SJCRH30 (cell line): ENCODE measurements around the gene PPP2R5C. TPM values are rescaled to one million over a fixed set of nuclear protein-coding genes. Genes with fewer than 3 reads are reported as not detected.

Experiments
- DNase-seq, 2 experiments: peaks; one replicate each; pipeline ENCODE4 v3.0.0-alpha.2; 2015 to 2020
- H3K27ac ChIP-seq: fragments of 250-450 bp; sonication (Bioruptor Pico); 2 replicates; pipeline ENCODE4 v1.5.1; 2020; ENCODE audit warnings: mild to moderate bottlenecking, moderate library complexity
- H3K27me3 ChIP-seq: fragments of 250-450 bp; sonication (Bioruptor Pico); 2 replicates; pipeline ENCODE4 v1.5.1; 2020; ENCODE audit warnings: mild to moderate bottlenecking, moderate library complexity
- H3K36me3 ChIP-seq: fragments of 250-450 bp; sonication (Bioruptor Pico); 2 replicates; pipeline ENCODE4 v1.5.1; 2020; ENCODE audit warnings: mild to moderate bottlenecking, moderate library complexity
- H3K4me1 ChIP-seq: fragments of 250-450 bp; sonication (Bioruptor Pico); 2 replicates; pipeline ENCODE4 v1.5.1; 2020; ENCODE audit warnings: mild to moderate bottlenecking, moderate library complexity
- H3K4me3 ChIP-seq: fragments of 250-450 bp; sonication (Bioruptor Pico); 2 replicates; pipeline ENCODE4 v1.5.1; 2020; ENCODE audit warnings: mild to moderate bottlenecking, moderate library complexity
- H3K9me3 ChIP-seq: fragments of 250-450 bp; sonication (Bioruptor Pico); replicated peaks from 2 replicates; pipeline ENCODE4 v1.5.1; 2020; ENCODE audit warnings: mild to moderate bottlenecking, moderate library complexity
- total RNA-seq: library from RNA; depleted of rRNA; stranded (reverse); fragments of >200 nt; shearing (Covaris generic); gene quantifications from 2 replicates; pipeline ENCODE4 v1.2.3, GENCODE V29; 2014

Gene PPP2R5C
- total RNA-seq, 1 experiment from 2014 or later = 161 TPM

DNA sequence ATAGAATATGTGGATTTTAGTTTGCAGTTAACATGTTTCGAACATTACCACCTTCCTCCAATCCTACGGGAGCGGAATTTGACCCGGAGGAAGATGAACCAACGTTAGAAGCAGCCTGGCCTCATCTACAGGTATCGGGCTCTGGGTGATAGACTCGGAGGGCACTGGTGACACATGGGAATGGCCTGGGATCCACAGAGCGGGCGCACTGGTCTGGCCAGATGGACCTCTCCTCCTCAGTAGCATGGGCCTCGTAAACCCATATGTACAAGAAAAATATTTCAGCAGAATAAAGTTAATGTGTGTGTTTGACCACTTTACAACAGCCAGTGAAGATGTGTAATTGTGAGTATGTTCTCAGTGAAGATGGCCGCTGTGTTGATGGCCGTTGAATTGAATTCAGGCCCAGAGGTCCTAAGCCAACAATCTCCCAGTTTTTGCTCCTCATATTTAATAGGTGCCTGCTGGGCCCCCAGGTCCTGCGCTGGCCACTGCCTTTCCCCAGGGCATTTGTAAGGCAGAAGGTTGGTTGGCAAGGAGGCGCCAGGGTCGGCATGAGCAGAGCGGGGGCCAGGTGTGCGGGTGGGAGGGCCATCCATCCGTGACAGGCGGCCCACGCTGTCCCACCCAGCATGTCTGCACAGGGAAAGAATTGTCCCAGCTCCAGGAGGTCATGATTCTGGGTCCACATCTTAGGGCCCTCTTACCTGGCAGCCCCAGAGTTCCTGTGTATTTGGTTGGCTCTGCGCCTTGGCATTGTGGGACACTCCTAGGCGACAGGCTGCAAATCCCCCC is 120.8 kb downstream of the PPP2R5C start:
- Histone ChIP-seq H3K4me1 (peaks cover 23% of the 10 kb centered on the region), H3K27ac (no peak overlapping the region), H3K9me3 (no peaks in the 10 kb centered on the region; the same call in 1 of the 2 replicates), H3K27me3 (no peaks in the 10 kb centered on the region), H3K4me3 (no peak overlapping the region), H3K36me3 (peaks cover 39% of the 10 kb centered on the region)
- DNase-seq = no peak

DNA sequence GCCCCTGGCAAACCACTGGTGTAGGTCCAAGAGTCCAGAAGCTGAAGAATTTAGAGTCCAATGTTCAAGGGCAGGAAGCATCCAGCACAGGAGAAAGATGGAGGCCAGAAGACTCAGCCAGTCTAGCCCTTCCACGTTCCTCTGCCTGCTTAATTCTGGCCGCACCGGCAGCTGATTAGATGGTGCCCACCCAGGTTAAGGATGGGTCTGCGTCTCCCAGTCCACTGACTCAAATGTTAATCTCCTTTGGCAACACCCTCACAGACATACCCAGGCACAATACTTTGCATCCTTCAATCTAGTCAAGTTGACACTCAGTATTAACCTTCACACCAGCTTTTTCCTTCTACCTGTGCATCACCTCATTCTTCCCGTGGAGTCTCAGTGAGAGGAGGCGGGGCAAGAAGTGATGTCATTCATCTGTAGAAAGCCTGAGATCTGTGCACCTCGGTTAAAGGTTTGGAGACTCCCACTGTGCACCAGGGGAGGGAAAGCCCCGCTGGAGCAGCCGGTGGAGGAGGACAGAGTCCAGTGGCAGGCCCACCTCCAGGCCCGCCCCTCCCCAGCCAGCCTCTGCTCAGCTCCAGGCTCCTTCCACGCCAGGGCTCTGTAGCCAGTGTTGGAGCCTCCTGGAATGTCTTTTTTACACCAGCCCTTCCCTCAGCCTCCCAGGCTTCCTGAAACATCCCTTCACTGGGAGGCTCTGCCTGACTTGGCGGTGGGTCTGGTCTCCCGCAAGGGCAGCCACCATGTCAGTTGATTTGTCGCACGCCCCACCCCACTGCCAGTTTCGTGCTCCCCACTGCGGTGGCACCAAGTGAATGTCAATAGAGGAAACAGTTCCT is 122.8 kb downstream of the PPP2R5C start:
- no peak for DNase-seq
- Histone ChIP-seq H3K4me1 (peaks cover 3% of the 10 kb centered on the region), H3K27me3 (no peaks in the 10 kb centered on the region), H3K9me3 (no peaks in the 10 kb centered on the region; the same call in 1 of the 2 replicates), H3K36me3 (peaks cover 49% of the 10 kb centered on the region), H3K27ac (no peak overlapping the region), H3K4me3 (no peak overlapping the region)

- H3K27me3 ChIP-seq = no peaks in the 10 kb centered on the region
- no peaks in the 10 kb centered on the region; the same call in 1 of the 2 replicates for H3K9me3 ChIP-seq
- no peak overlapping the region for H3K4me3 ChIP-seq
- H3K4me1 ChIP-seq = no peaks in the 10 kb centered on the region
- H3K36me3 ChIP-seq = peaks cover 49% of the 10 kb centered on the region
- DNase-seq = no peak
- no peak overlapping the region for H3K27ac ChIP-seq
These were observed 123.5 kb downstream of the PPP2R5C start for GRCh38 chr14:101884934-101885576.

GRCh38 chr14:101887219-101887618 is 125.7 kb downstream of the PPP2R5C start:
- Histone ChIP-seq H3K27me3 (no peaks in the 10 kb centered on the region), H3K4me3 (no peak overlapping the region), H3K9me3 (no peaks in the 10 kb centered on the region; the same call in 1 of the 2 replicates), H3K36me3 (peaks cover 49% of the 10 kb centered on the region), H3K27ac (no peak overlapping the region), H3K4me1 (no peaks in the 10 kb centered on the region)
- DNase-seq = no peak

DNA sequence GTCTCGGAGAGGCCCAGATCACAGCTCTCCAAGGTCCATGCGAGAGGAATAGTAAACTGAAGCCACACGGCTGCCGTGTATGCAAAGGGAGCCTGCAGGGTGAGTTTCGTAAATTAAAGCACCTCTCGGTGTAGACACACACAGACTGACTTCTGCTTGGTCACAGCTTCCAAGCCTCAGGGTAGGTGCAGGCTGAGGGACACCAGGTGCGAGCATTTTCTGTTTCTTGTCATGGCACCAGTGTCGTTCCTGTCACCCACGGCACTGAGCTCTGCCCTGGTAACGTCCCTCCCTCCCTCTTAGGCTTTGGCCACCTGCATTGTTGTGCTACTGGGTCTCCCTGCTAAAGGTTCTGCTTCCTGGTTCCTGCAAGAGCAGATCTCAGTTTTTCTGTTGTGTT is 126.7 kb downstream of the PPP2R5C start:
- Histone ChIP-seq H3K4me3 (no peak overlapping the region), H3K27me3 (no peaks in the 10 kb centered on the region), H3K36me3 (peaks cover 49% of the 10 kb centered on the region), H3K4me1 (no peaks in the 10 kb centered on the region), H3K9me3 (no peaks in the 10 kb centered on the region; the same call in 1 of the 2 replicates), H3K27ac (no peak overlapping the region)
- DNase-seq = no peak

- no peak overlapping the region for H3K4me3 ChIP-seq
- no peaks in the 10 kb centered on the region for H3K27me3 ChIP-seq
- no peak for DNase-seq
- no peaks in the 10 kb centered on the region; the same call in 1 of the 2 replicates for H3K9me3 ChIP-seq
- peaks cover 41% of the 10 kb centered on the region for H3K36me3 ChIP-seq
- H3K4me1 ChIP-seq = no peaks in the 10 kb centered on the region
- H3K27ac ChIP-seq = no peak overlapping the region
These were observed 127.9 kb downstream of the PPP2R5C start for GRCh38 chr14:101889366-101889765.

DNA sequence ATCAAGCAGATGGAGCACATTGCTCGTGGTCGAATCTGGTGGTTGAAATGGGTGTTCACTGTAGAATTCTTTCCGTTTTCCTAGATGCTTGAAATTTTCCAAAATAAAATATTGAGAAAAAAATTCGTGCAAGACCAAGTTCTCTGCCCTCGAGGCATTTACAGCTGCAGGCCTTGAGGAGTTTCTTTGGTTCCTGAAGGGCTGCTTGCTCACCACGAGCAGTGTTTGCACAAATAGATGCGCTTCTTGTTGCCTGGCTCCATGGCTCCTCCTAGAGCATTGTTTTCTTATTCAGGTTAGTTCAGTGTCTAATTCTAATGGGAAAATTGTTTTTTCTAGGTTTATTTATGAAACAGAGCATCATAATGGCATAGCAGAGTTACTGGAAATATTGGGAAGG is 128.4 kb downstream of the PPP2R5C start:
- Histone ChIP-seq H3K4me3 (no peak overlapping the region), H3K4me1 (no peaks in the 10 kb centered on the region), H3K27me3 (no peaks in the 10 kb centered on the region), H3K36me3 (peaks cover 41% of the 10 kb centered on the region), H3K9me3 (no peaks in the 10 kb centered on the region; the same call in 1 of the 2 replicates), H3K27ac (no peak overlapping the region)
- no peak for DNase-seq

DNA sequence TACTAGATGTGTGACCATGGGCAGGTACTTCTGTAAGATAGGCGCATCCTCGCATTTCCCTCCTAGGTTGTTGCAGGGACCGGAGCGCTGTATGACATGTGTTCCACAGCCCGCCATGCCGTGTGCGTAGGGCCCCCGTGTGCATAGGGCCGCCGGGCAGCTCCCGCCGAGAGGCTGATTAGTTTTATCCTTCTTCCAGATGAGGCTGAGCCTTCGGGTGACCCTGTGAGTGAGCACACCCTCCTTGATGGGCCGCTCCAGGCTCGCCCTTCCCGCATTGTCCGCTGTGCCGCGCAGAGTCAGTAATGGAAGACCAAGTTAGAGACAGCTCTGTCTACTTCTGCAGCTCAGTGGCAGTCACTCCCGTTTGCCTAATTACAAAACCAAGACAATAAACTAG is 130.0 kb downstream of the PPP2R5C start:
- DNase-seq = no peak

DNA sequence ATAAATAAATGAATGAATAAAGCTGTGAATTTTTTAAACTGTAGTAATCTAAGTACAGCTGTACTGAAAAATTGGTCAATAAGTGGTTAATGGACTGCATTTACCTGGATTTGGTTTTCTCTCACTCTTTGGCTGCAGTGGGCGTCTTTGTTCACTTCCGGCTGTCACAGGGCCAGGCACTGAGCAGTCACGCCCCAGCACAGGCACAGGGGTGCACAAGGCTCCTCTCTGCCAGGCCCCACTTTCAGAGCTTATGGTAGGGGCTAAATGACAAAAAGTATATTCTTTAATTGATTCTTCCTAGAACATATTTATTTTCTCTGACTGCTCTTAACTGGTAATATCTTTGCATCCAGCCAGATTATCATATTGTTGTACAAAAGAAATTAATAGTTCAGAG is 132.2 kb downstream of the PPP2R5C start:
- H3K27me3 ChIP-seq = no peaks in the 10 kb centered on the region
- no peaks in the 10 kb centered on the region for H3K4me1 ChIP-seq
- no peak overlapping the region for H3K4me3 ChIP-seq
- H3K9me3 ChIP-seq = no peaks in the 10 kb centered on the region
- DNase-seq = no peak
- H3K27ac ChIP-seq = no peak overlapping the region
- peaks cover 37% of the 10 kb centered on the region for H3K36me3 ChIP-seq

More for the DNA sequence above, 130.0 kb downstream of the PPP2R5C start:
- Histone ChIP-seq H3K36me3 (peaks cover 45% of the 10 kb centered on the region), H3K4me1 (no peaks in the 10 kb centered on the region), H3K27ac (no peak overlapping the region), H3K27me3 (no peaks in the 10 kb centered on the region), H3K4me3 (no peak overlapping the region), H3K9me3 (no peaks in the 10 kb centered on the region; the same call in 1 of the 2 replicates)

GRCh38 chr14:101894365-101895081 is 133.0 kb downstream of the PPP2R5C start:
- Histone ChIP-seq H3K36me3 (peaks cover 35% of the 10 kb centered on the region), H3K27ac (no peak overlapping the region), H3K9me3 (no peaks in the 10 kb centered on the region), H3K27me3 (no peaks in the 10 kb centered on the region), H3K4me3 (no peak overlapping the region), H3K4me1 (no peaks in the 10 kb centered on the region)
- no peak for DNase-seq

DNA sequence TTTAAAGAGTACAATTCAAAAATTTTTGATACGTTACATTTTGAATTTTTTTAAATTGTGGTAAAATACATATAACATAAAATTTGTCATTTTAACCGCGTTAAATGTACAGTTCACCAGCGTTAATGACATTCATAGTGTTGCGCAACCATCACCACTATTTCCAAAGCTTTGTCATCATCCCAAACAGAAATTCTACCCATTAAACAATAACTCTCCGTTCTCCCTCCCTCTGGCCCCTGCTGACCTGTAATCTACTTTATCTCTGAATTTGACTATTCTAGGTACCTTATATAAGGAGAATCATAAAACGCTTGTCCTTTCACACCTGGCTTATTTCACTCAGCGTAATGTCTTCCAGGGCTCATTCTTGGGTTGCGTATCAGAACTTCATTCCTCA is 133.7 kb downstream of the PPP2R5C start:
- Histone ChIP-seq H3K27me3 (no peaks in the 10 kb centered on the region), H3K36me3 (peaks cover 37% of the 10 kb centered on the region), H3K4me1 (no peaks in the 10 kb centered on the region), H3K9me3 (no peaks in the 10 kb centered on the region), H3K27ac (no peak overlapping the region), H3K4me3 (no peak overlapping the region)
- no peak for DNase-seq

DNA sequence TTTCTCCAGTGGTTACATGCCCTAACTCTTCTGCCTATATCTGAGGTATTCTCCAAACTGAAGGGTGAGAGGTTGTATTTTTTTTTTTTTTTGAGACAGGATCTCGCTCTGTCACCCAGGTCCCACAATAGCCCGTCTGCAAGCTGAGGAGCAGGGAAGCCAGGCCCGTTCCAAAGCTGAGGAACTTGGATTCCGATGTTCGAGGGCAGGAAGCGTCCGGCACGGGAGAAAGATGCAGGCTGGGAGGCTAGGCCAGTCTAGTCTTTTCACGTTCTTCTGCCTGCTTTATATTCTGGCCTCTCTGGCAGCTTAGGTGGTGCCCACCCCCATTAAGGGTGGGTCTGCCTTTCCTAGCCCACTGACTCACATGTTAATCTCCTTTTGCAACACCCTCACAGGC is 135.8 kb downstream of the PPP2R5C start:
- Histone ChIP-seq H3K36me3 (peaks cover 52% of the 10 kb centered on the region), H3K27ac (no peak overlapping the region), H3K27me3 (no peaks in the 10 kb centered on the region), H3K4me3 (no peak overlapping the region), H3K4me1 (no peaks in the 10 kb centered on the region), H3K9me3 (no peaks in the 10 kb centered on the region)
- DNase-seq = no peak

DNA sequence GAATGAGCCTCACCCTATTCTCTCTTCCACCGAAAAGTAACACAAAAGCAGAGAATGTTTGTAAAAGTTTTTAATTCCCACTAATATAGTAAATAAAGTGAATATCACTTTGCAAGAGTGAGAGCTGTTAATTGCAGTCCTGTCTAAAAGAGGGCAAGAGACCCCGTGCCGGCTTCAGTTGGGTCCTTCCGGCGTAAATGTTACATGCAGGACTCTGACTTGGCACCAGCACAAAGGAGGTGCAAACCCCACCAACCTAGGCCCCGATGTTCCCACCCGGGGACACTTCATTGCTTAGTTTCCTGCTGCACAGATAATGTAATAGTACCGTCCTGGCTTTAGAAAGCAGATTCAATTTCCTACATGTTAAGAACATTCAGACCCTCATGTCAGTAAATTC is 136.9 kb downstream of the PPP2R5C start:
- Histone ChIP-seq H3K27ac (no peak overlapping the region), H3K9me3 (no peaks in the 10 kb centered on the region), H3K36me3 (peaks cover 49% of the 10 kb centered on the region), H3K4me3 (no peak overlapping the region), H3K27me3 (no peaks in the 10 kb centered on the region), H3K4me1 (no peaks in the 10 kb centered on the region)
- DNase-seq = no peak

DNA sequence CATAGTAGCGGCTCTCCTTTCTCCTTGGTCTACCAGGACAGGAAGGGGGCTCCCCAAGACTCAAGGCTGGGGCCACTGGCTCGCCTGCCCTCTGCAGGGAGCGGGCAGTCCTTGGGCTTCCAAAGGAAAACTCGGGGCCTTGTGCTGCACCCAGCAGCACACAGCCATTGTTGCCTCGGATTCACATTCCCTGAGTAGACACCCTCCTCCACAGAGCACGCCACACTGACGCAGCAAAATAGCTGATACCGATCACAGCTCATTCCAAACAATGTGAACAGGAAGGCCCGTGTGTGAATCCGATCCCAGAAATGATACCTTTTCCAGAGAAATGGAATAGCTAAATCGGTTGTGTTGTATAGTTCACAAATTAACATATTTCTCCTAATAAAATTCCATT is 137.8 kb downstream of the PPP2R5C start:
- H3K9me3 ChIP-seq = no peaks in the 10 kb centered on the region
- H3K4me3 ChIP-seq = no peak overlapping the region
- no peak for DNase-seq
- peaks cover 51% of the 10 kb centered on the region for H3K36me3 ChIP-seq
- no peaks in the 10 kb centered on the region for H3K4me1 ChIP-seq
- H3K27me3 ChIP-seq = no peaks in the 10 kb centered on the region
- H3K27ac ChIP-seq = no peak overlapping the region
